Measurements from ENCODE around the gene ANKMY1. TPM values are rescaled to one million over a fixed set of nuclear protein-coding genes. Genes with fewer than 3 reads are reported as not detected.

The ANKMY1 gene
- total and polyA plus RNA-seq, 11 donors: 2.4 to 11.7 (median 5.5) TPM

DNA sequence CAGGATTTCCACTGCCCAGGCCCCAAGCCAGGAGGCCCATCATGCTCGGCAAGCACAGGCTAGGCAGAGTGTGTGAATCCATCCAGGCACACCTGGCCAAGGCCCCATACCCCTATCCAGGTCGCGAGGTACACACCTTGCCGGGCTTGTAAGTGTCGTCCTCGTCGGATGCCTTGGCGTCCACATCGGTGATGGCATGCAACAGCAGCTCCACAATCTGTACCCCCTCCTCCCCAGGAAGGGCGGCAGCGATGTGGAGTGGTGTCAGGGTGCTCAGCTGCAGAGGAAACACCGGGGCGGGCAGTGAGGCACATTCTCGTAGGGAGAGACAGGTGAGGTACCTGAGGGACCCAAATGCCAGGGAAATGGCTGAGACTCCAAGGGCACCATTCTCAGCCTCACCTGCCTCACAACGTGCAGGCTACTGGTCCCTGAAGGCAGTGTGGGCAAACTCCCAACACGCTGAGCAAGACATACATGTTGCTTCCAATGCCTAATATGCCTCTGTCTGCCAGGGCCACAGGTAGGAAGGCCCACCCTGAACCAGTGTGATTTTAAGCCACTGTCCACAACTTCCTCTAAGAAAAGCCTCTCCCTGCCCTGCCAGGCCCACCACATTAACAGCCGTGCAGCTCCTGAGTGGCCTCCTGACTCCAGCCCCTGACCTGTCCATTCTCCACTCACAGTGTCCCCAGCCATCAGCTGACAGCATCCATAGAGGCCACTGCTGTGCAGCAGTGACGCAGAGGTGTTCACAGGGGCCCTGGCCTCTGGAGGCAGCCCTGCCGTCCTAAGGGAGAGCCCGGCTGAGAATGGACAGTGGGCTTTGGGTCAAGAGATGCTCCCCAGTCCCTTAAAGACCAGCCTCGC is 44.9 kb downstream of the ANKMY1 start:
- Histone ChIP-seq H3K4me1 (peaks cover 0 to 9% (median 1%) of the 10 kb centered on the region in 12 donors), H3K27ac (no peak overlapping the region), H3K9me3 (no peaks in the 10 kb centered on the region), H3K36me3 (peaks cover 0 to 29% (median 0%) of the 10 kb centered on the region in 9 donors), H3K27me3 (no peaks in the 10 kb centered on the region), H3K4me3 (no peak overlapping the region)
- no peak for TF ChIP-seq POLR2A (IDR thresholded peaks at IDR 0.05)
- no peak for TF ChIP-seq CTCF (IDR thresholded peaks at IDR 0.05)
- DNase-seq (no peak), ATAC-seq (no peak)
- intact Hi-C loops (cut with DNase I): loop anchor here in 9 of 10 donors (5.0 to 10.0 kb wide), 4 partner anchors 189 to 329 kb away; no protein-coding TSS in a partner anchor
- WGBS, 4 donors: 92 to 98% (median 96%) methylated on average over 18 to 21 of the region's 21 CpGs

- intact Hi-C loops (cut with DNase I): loop anchor here in 9 of 10 donors (5.0 to 10.0 kb wide), 4 partner anchors 190 to 330 kb away; no protein-coding TSS in a partner anchor
- no peak for ATAC-seq
- DNase-seq: no peak
Measured at GRCh38 chr2:240512109-240512485, 45.7 kb downstream of the ANKMY1 start.

GRCh38 chr2:240511351-240512108 is 46.3 kb downstream of the ANKMY1 start:
- H3K9me3 ChIP-seq: no peaks in the 10 kb centered on the region
- peaks cover 0 to 9% (median 1%) of the 10 kb centered on the region in 12 donors for H3K4me1 ChIP-seq
- 94 to 98% (median 96%) methylated on average over 24 to 31 of the region's 31 CpGs for WGBS, 4 donors
- no peaks in the 10 kb centered on the region for H3K27me3 ChIP-seq
- ATAC-seq: no peak
- peaks cover 0 to 29% (median 0%) of the 10 kb centered on the region in 9 donors for H3K36me3 ChIP-seq
- intact Hi-C loops (cut with DNase I): loop anchor here in 9 of 10 donors (5.0 to 10.0 kb wide), 4 partner anchors 191 to 331 kb away; no protein-coding TSS in a partner anchor
- no peak overlapping the region for H3K4me3 ChIP-seq
- no peak for DNase-seq
- TF ChIP-seq POLR2A (IDR thresholded peaks at IDR 0.05) (no peak), CTCF (IDR thresholded peaks at IDR 0.05) (no peak)
- no peak overlapping the region for H3K27ac ChIP-seq

More at GRCh38 chr2:240512109-240512485, 45.7 kb downstream of the ANKMY1 start:
- 95 to 97% (median 97%) methylated on average over 10 to 11 of the region's 11 CpGs for WGBS, 4 donors
- no peak overlapping the region for H3K27ac ChIP-seq
- H3K4me3 ChIP-seq: no peak overlapping the region
- H3K27me3 ChIP-seq: no peaks in the 10 kb centered on the region
- H3K4me1 ChIP-seq: peaks cover 0 to 9% (median 1%) of the 10 kb centered on the region in 12 donors
- no peaks in the 10 kb centered on the region for H3K9me3 ChIP-seq
- H3K36me3 ChIP-seq: peaks cover 0 to 29% (median 0%) of the 10 kb centered on the region in 9 donors
- TF ChIP-seq POLR2A (IDR thresholded peaks at IDR 0.05): no peak
- no peak for TF ChIP-seq CTCF (IDR thresholded peaks at IDR 0.05)
